Peyer's patch (tissue), 4 donors: ENCODE data around the gene PLIN4.

ENCODE experiments used
- POLR2A ChIP-seq, 2 donors: fragments of 450-650 bp; IDR thresholded peaks; one replicate each; pipeline ENCODE4 v1.5.1; 2017; ENCODE audit warnings: antibody characterized with exemption in 2 of 2, mild to moderate bottlenecking in 2 of 2, moderate library complexity in 2 of 2
- TF ChIP-seq, protein P1 (sequence below), 6 experiments: fragments of 450-650 bp in 4 of 6; fragments of 200-600 bp in 2 of 6; sonication (generic) in 1 of 6; IDR thresholded peaks; one replicate each; pipeline ENCODE4 v1.5.1; 2017 to 2019; ENCODE audit warnings: antibody characterized with exemption in 6 of 6, mild to moderate bottlenecking in 3 of 6, moderate library complexity in 1 of 6

DNA sequence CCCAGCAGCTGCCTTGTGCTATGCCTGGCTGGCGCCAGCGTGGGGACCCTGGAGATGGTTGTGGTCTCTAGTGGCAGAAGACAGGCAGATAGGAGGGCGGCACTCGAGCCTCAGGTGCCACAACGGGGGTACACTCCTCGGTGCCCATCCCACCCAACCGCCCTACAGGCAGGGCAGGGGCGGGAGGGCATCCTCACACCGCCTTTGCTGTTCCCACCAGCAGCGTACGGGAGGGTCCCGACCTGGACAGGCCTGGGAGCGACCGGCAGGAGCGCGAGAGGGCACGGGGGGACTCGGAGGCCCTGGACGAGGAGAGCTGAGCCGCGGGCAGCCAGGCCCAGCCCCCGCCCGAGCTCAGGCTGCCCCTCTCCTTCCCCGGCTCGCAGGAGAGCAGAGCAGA is 16.6 kb downstream of the PLIN4 start:
- TF ChIP-seq, protein P1, sequence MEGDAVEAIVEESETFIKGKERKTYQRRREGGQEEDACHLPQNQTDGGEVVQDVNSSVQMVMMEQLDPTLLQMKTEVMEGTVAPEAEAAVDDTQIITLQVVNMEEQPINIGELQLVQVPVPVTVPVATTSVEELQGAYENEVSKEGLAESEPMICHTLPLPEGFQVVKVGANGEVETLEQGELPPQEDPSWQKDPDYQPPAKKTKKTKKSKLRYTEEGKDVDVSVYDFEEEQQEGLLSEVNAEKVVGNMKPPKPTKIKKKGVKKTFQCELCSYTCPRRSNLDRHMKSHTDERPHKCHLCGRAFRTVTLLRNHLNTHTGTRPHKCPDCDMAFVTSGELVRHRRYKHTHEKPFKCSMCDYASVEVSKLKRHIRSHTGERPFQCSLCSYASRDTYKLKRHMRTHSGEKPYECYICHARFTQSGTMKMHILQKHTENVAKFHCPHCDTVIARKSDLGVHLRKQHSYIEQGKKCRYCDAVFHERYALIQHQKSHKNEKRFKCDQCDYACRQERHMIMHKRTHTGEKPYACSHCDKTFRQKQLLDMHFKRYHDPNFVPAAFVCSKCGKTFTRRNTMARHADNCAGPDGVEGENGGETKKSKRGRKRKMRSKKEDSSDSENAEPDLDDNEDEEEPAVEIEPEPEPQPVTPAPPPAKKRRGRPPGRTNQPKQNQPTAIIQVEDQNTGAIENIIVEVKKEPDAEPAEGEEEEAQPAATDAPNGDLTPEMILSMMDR (IDR thresholded peaks at IDR 0.05) = no peak
- no peak for TF ChIP-seq POLR2A (IDR thresholded peaks at IDR 0.05)
